Ascending aorta (tissue), 2 donors: ENCODE results near the gene ATP5F1C. TPM values are rescaled to one million over a fixed set of nuclear protein-coding genes. Genes with fewer than 3 reads are reported as not detected.
"Not testable (repeated sequence)": the region's sequence is repeated elsewhere in the genome, so short reads cannot be mapped to it uniquely, and the experiment has no call there.

Experiments used
- DNase-seq, 2 donors: peaks; one replicate each; pipeline ENCODE4 v3.0.0-alpha.2; 2019; ENCODE audit warnings: low spot score in 2 of 2
- H3K27ac ChIP-seq, 2 donors: fragments of 200-600 bp; sonication (generic); one replicate each; pipeline ENCODE4 v1.5.1; 2016 to 2017; ENCODE audit warnings: mild to moderate bottlenecking in 1 of 2
- H3K27me3 ChIP-seq: fragments of 200-600 bp; sonication (generic); one replicate; pipeline ENCODE4 v1.5.1; 2017
- H3K36me3 ChIP-seq, 2 donors: fragments of 200-600 bp; sonication (generic); one replicate each; pipeline ENCODE4 v1.5.1; 2016
- H3K4me1 ChIP-seq, 2 donors: fragments of 200-600 bp; sonication (generic); one replicate each; pipeline ENCODE4 v1.5.1; 2016 to 2017; ENCODE audit warnings: mild to moderate bottlenecking in 1 of 2
- H3K4me3 ChIP-seq, 2 donors: fragments of 200-600 bp; sonication (generic); one replicate each; pipeline ENCODE4 v1.5.1; 2016 to 2017; ENCODE audit warnings: mild to moderate bottlenecking in 1 of 2
- H3K9me3 ChIP-seq, 2 donors: fragments of 200-600 bp; sonication (generic); one replicate each; pipeline ENCODE4 v1.5.1; 2016
- CTCF ChIP-seq, 3 experiments: fragments of 200-600 bp in 2 of 3; fragments of 450-650 bp in 1 of 3; sonication (generic) in 2 of 3; IDR thresholded peaks; one replicate each; pipeline ENCODE4 v1.5.1; 2016 to 2019; ENCODE audit warnings: antibody characterized with exemption in 3 of 3, mild to moderate bottlenecking in 1 of 3, moderate library complexity in 1 of 3
- intact Hi-C: fragments of 100-400 bp; cut with DNase I; formaldehyde crosslinking; loops from one replicate; pipeline ENCODE4 v1.15.1; 2023
- total RNA-seq: library from RNA; depleted of rRNA; stranded (reverse); fragments of >200 nt; gene quantifications from one replicate; pipeline ENCODE4 v1.1.0, GENCODE V29; 2016

Gene ATP5F1C
- total RNA-seq, 1 donor from 2014 or later: 132 TPM

GRCh38 chr10:7811000-7811399 is 23.0 kb downstream of the ATP5F1C start:
- H3K9me3 ChIP-seq: no peaks in the 10 kb centered on the region
- TF ChIP-seq CTCF (IDR thresholded peaks at IDR 0.05): no peak
- intact Hi-C loops: no loop called here
- no peak overlapping the region for H3K4me3 ChIP-seq
- no peaks in the 10 kb centered on the region for H3K27me3 ChIP-seq
- peaks cover 13 to 18% of the 10 kb centered on the region in 2 donors for H3K36me3 ChIP-seq
- DNase-seq: no peak
- H3K27ac ChIP-seq: no peak overlapping the region
- no peaks in the 10 kb centered on the region for H3K4me1 ChIP-seq

DNA sequence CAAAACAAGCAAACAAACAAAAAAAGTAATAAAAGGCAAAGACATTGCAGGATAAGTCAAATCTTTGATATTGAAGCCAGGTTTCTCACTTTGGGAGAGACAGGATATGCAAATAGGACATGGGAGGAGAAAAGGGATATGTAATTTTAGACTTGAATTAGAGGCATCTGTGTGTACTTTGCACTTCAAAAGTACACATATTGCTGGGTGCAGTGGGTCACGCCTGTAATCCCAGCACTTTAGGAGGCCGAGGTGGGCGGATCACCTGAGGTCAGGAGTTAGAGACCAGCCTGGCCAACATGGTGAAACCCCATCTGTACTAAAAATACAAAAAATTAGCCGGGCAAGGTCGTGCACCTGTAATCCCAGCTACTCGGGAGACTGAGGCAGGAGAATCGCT is 23.8 kb downstream of the ATP5F1C start:
- peaks cover 13 to 14% of the 10 kb centered on the region in 2 donors for H3K36me3 ChIP-seq
- intact Hi-C loops, H3K4me3 ChIP-seq, H3K27ac ChIP-seq, H3K27me3 ChIP-seq, H3K9me3 ChIP-seq, H3K4me1 ChIP-seq, DNase-seq: not testable (repeated sequence)

GRCh38 chr10:7813481-7813880 is 25.5 kb downstream of the ATP5F1C start:
- Histone ChIP-seq H3K36me3 (no peaks in the 10 kb centered on the region), H3K4me1 (no peaks in the 10 kb centered on the region), H3K27ac (no peak overlapping the region), H3K4me3 (no peak overlapping the region), H3K9me3 (no peaks in the 10 kb centered on the region), H3K27me3 (no peaks in the 10 kb centered on the region)
- intact Hi-C loops: no loop called here
- no peak for TF ChIP-seq CTCF (IDR thresholded peaks at IDR 0.05)
- no peak for DNase-seq

DNA sequence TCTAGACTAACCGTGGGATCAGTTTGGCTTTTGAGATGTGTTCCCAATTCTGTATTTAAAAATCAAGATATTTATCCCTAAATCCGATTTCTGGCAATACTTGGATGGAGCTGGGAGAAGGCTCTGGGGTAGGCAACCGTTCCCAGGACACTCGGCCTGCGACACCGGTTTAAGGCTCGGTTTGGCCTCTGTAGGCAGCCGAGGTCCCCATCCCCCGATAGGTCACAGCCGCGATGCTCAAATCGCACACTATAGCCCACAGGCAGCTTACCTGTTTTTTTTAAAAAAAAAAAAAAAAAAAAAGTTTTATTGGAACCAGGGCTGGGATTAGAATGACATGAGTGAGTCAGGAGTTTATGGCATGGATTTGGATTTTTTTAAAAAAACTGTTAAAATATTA is 29.6 kb downstream of the ATP5F1C start:
- TF ChIP-seq CTCF (IDR thresholded peaks at IDR 0.05): no peak
- H3K4me3 ChIP-seq: peak overlapping the region; percentile 88

DNA sequence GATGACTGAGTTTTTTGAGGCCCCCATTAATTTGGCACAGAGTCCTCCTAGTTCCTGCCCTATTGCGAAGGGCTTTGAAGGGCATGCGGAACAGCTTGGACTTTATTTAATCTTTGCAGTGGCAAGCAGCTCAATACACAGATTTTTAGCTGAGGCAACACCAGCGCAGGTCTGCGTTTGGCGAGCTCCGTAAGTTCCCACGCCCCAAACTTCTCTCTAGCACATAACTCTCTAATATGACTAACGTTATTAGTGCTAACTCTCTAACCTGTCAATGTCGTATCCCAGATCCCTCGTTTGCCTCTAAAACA is 30.0 kb downstream of the ATP5F1C start:
- intact Hi-C loops: loop anchor here (1.0 kb wide), 1 partner anchor 30 kb away; the partner anchor contains the start of gene ATP5F1C

More for the DNA sequence above, 29.6 kb downstream of the ATP5F1C start:
- Histone ChIP-seq H3K27me3 (no peaks in the 10 kb centered on the region), H3K27ac (no peak overlapping the region), H3K9me3 (no peaks in the 10 kb centered on the region), H3K36me3 (peaks cover 0 to 2% of the 10 kb centered on the region in 2 donors), H3K4me1 (peaks cover 0 to 13% of the 10 kb centered on the region in 2 donors)
- no peak for DNase-seq
- intact Hi-C loops: no loop called here

More for the DNA sequence above, 30.0 kb downstream of the ATP5F1C start:
- Histone ChIP-seq H3K27me3 (no peaks in the 10 kb centered on the region), H3K36me3 (peaks cover 0 to 2% of the 10 kb centered on the region in 2 donors), H3K4me3 (peak overlapping the region; percentile 88), H3K4me1 (peaks cover 0 to 13% of the 10 kb centered on the region in 2 donors), H3K9me3 (no peaks in the 10 kb centered on the region), H3K27ac (peak overlapping the region; percentile 32 to 61)
- no peak for TF ChIP-seq CTCF (IDR thresholded peaks at IDR 0.05)
- no peak for DNase-seq
